HepG2 (cell line): ENCODE measurements around the gene TMEM134. TPM values are rescaled to one million over a fixed set of nuclear protein-coding genes. Genes with fewer than 3 reads are reported as not detected.

ENCODE experiments used
- ATRX ChIP-seq: sonication (generic); formaldehyde crosslinking; IDR thresholded peaks from 2 replicates; pipeline ENCODE4 v1.4.0; 2020; ENCODE audit warnings: missing genetic modification reagents, borderline replicate concordance
- FOXO1 ChIP-seq: sonication (generic); formaldehyde crosslinking; IDR thresholded peaks from 2 replicates; pipeline ENCODE4 v1.4.0; 2020; ENCODE audit warnings: missing genetic modification reagents
- ISX ChIP-seq: sonication (generic); formaldehyde crosslinking; conservative IDR thresholded peaks from 2 replicates; pipeline ENCODE4 v1.5.0; 2020; ENCODE audit warnings: missing genetic modification reagents
- MEIS2 ChIP-seq: sonication (generic); formaldehyde crosslinking; IDR thresholded peaks from 2 replicates; pipeline ENCODE4 v1.9.0; 2021; ENCODE audit warnings: mild to moderate bottlenecking, missing genetic modification reagents
- MIER3 ChIP-seq: IDR thresholded peaks from 2 replicates; pipeline ENCODE4 v1.6.1; 2016; ENCODE audit warnings: missing compliant biosample characterization, borderline replicate concordance
- MTF2 ChIP-seq: sonication (generic); formaldehyde crosslinking; IDR thresholded peaks from 2 replicates; pipeline ENCODE4 v1.5.0; 2020; ENCODE audit warnings: missing genetic modification reagents, borderline replicate concordance
- PHF8 ChIP-seq: sonication (generic); formaldehyde crosslinking; IDR thresholded peaks from 2 replicates; pipeline ENCODE4 v1.5.0; 2020; ENCODE audit warnings: missing genetic modification reagents
- RCOR2 ChIP-seq: IDR thresholded peaks from 2 replicates; pipeline ENCODE4 v1.6.1; 2016; ENCODE audit warnings: missing biosample characterization, missing genetic modification reagents
- ZNF121 ChIP-seq: sonication (generic); formaldehyde crosslinking; IDR thresholded peaks from 2 replicates; pipeline ENCODE4 v1.5.0; 2020; ENCODE audit warnings: mild to moderate bottlenecking, missing genetic modification reagents
- ZNF562 ChIP-seq: sonication (generic); formaldehyde crosslinking; IDR thresholded peaks from 2 replicates; pipeline ENCODE4 v1.8.0; 2022; ENCODE audit warnings: missing genetic modification reagents, borderline replicate concordance
- ZNF644 ChIP-seq: IDR thresholded peaks from 2 replicates; pipeline ENCODE4 v1.6.1; 2016; ENCODE audit warnings: low read depth
- polyA plus RNA-seq, 8 experiments: library from polyadenylated mRNA; depleted of rRNA in 3 of 8; stranded (reverse) in 7 of 8; unstranded in 1 of 8; fragments of >200 nt; fragmentation: Illumina TruSeq in 4 of 8; extraction: Trizol in 4 of 8; gene quantifications; 2 replicates each; pipeline versions ENCODE4 v1.2.1 to v1.2.3, GENCODE V29; 2011 to 2016; ENCODE audit warnings: low read depth in 4 of 8, missing spikeins in 1 of 8, mixed read lengths in 1 of 8; ENCODE audit not compliant: insufficient read depth in 1 of 8
- total RNA-seq, 5 experiments: library from RNA; depleted of rRNA; stranded (reverse); fragments of >200 nt; fragmentation: Illumina TruSeq; extraction: Trizol; gene quantifications; 2 replicates each; pipeline ENCODE4 v1.2.3, GENCODE V29; 2016; ENCODE audit warnings: low read depth in 1 of 5
- TF ChIP-seq, protein P1 (sequence below): sonication (generic); formaldehyde crosslinking; IDR thresholded peaks from 2 replicates; pipeline ENCODE4 v1.9.0; 2021; ENCODE audit warnings: mild to moderate bottlenecking, missing genetic modification reagents
- TF ChIP-seq, protein P2 (sequence below): IDR thresholded peaks from 2 replicates; pipeline ENCODE4 v1.6.1; 2016; ENCODE audit warnings: mild to moderate bottlenecking
- TF ChIP-seq, protein P3 (sequence below): sonication (generic); formaldehyde crosslinking; IDR thresholded peaks from 2 replicates; pipeline ENCODE4 v1.5.0; 2020; ENCODE audit warnings: mild to moderate bottlenecking, missing genetic modification reagents
- TF ChIP-seq, protein P4 (sequence below): sonication (generic); formaldehyde crosslinking; IDR thresholded peaks from 2 replicates; pipeline ENCODE4 v1.4.0; 2020; ENCODE audit warnings: missing genetic modification reagents

Gene TMEM134
- total and polyA plus RNA-seq, 2 of the 13 experiments (the other 11 are each of a cell fraction or from before 2014, with no cell fraction given), result 6.9 to 26.9 TPM

DNA sequence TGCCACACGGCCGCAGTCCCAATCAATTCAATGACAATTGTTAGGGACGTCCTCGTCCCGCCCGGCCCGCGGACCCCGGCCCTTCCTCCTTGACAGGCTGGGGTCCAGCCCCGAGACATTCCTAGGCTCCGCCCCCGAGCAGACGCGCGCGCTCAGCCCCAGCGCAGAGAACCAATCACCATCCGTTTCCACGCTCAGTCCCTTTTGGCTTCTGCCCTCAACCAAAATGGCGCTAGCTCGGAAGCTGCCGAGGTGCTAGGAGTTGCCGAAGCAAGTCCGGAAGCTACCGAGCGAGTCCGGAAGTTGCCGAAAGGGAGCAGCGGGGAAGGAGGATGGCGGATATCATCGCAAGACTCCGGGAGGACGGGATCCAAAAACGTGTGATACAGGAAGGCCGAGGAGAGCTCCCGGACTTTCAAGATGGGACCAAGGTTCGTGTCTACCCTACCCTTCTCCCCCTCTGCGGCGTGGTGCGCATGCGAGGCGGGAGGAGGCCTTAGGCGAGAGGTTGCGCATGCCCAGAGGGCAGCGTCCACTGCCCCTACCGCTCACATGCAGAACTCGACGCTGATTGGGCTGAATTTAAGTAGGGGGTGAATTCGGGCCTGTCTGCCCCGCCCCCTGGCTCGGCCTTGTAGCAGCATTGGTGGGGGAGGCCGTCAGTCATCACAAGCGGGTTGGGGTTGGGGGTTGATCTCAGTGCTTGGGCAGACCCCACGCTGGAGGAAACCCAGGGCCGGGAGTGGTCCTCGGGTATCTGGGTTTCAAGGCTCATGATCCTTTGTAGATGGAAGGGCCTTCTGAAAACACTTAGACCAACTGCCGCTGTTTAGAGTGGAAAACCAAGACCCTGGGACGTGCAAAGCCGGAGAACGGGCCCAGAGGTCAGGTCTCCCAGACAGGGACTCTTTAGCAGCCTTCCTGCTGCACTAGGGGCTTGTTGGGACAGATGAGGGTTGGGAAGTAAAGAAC is 14.1 kb upstream of the TMEM134 start, which contains the start of gene AIP (continued):
- TF ChIP-seq, protein P1, sequence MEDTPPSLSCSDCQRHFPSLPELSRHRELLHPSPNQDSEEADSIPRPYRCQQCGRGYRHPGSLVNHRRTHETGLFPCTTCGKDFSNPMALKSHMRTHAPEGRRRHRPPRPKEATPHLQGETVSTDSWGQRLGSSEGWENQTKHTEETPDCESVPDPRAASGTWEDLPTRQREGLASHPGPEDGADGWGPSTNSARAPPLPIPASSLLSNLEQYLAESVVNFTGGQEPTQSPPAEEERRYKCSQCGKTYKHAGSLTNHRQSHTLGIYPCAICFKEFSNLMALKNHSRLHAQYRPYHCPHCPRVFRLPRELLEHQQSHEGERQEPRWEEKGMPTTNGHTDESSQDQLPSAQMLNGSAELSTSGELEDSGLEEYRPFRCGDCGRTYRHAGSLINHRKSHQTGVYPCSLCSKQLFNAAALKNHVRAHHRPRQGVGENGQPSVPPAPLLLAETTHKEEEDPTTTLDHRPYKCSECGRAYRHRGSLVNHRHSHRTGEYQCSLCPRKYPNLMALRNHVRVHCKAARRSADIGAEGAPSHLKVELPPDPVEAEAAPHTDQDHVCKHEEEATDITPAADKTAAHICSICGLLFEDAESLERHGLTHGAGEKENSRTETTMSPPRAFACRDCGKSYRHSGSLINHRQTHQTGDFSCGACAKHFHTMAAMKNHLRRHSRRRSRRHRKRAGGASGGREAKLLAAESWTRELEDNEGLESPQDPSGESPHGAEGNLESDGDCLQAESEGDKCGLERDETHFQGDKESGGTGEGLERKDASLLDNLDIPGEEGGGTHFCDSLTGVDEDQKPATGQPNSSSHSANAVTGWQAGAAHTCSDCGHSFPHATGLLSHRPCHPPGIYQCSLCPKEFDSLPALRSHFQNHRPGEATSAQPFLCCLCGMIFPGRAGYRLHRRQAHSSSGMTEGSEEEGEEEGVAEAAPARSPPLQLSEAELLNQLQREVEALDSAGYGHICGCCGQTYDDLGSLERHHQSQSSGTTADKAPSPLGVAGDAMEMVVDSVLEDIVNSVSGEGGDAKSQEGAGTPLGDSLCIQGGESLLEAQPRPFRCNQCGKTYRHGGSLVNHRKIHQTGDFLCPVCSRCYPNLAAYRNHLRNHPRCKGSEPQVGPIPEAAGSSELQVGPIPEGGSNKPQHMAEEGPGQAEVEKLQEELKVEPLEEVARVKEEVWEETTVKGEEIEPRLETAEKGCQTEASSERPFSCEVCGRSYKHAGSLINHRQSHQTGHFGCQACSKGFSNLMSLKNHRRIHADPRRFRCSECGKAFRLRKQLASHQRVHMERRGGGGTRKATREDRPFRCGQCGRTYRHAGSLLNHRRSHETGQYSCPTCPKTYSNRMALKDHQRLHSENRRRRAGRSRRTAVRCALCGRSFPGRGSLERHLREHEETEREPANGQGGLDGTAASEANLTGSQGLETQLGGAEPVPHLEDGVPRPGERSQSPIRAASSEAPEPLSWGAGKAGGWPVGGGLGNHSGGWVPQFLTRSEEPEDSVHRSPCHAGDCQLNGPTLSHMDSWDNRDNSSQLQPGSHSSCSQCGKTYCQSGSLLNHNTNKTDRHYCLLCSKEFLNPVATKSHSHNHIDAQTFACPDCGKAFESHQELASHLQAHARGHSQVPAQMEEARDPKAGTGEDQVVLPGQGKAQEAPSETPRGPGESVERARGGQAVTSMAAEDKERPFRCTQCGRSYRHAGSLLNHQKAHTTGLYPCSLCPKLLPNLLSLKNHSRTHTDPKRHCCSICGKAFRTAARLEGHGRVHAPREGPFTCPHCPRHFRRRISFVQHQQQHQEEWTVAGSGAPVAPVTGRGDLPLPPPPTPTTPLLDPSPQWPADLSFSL (CRISPR knock-in tag), result no peak
- TF ChIP-seq ATRX (no peak), PHF8 (CRISPR knock-in tag) (peak; percentile 76), ISX (CRISPR knock-in tag) (peak; percentile 74; the same call in 1 of the 2 replicates), MIER3 (CRISPR knock-in tag) (no peak; the same call in none of the 2 replicates), RCOR2 (CRISPR knock-in tag) (peak; percentile 68; the same call in 1 of the 2 replicates), ZNF562 (peak; percentile 54; the same call in 1 of the 2 replicates), ZNF644 (CRISPR knock-in tag) (peak; percentile 50; the same call in 1 of the 2 replicates), MTF2 (CRISPR knock-in tag) (no peak), FOXO1 (CRISPR knock-in tag) (peak; percentile 59), ZNF121 (no peak), MEIS2 (CRISPR knock-in tag) (peak; percentile 54; the same call in 1 of the 2 replicates)
- TF ChIP-seq, protein P2, sequence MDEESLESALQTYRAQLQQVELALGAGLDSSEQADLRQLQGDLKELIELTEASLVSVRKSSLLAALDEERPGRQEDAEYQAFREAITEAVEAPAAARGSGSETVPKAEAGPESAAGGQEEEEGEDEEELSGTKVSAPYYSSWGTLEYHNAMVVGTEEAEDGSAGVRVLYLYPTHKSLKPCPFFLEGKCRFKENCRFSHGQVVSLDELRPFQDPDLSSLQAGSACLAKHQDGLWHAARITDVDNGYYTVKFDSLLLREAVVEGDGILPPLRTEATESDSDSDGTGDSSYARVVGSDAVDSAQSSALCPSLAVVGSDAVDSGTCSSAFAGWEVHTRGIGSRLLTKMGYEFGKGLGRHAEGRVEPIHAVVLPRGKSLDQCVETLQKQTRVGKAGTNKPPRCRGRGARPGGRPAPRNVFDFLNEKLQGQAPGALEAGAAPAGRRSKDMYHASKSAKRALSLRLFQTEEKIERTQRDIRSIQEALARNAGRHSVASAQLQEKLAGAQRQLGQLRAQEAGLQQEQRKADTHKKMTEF (CRISPR knock-in tag), result peak; percentile 92
- TF ChIP-seq, protein P3, sequence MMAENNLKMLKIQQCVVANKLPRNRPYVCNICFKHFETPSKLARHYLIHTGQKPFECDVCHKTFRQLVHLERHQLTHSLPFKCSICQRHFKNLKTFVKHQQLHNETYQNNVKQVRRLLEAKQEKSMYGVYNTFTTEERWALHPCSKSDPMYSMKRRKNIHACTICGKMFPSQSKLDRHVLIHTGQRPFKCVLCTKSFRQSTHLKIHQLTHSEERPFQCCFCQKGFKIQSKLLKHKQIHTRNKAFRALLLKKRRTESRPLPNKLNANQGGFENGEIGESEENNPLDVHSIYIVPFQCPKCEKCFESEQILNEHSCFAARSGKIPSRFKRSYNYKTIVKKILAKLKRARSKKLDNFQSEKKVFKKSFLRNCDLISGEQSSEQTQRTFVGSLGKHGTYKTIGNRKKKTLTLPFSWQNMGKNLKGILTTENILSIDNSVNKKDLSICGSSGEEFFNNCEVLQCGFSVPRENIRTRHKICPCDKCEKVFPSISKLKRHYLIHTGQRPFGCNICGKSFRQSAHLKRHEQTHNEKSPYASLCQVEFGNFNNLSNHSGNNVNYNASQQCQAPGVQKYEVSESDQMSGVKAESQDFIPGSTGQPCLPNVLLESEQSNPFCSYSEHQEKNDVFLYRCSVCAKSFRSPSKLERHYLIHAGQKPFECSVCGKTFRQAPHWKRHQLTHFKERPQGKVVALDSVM (CRISPR knock-in tag), result peak; percentile 72
- TF ChIP-seq, protein P4, sequence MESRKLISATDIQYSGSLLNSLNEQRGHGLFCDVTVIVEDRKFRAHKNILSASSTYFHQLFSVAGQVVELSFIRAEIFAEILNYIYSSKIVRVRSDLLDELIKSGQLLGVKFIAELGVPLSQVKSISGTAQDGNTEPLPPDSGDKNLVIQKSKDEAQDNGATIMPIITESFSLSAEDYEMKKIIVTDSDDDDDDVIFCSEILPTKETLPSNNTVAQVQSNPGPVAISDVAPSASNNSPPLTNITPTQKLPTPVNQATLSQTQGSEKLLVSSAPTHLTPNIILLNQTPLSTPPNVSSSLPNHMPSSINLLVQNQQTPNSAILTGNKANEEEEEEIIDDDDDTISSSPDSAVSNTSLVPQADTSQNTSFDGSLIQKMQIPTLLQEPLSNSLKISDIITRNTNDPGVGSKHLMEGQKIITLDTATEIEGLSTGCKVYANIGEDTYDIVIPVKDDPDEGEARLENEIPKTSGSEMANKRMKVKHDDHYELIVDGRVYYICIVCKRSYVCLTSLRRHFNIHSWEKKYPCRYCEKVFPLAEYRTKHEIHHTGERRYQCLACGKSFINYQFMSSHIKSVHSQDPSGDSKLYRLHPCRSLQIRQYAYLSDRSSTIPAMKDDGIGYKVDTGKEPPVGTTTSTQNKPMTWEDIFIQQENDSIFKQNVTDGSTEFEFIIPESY, result 0 out of 2 replicates have a peak, but pooled peaks have one; percentile 37
